Large intestine (tissue), 3 donors: Measurements from ENCODE around the gene RBBP8. TPM values are rescaled to one million over a fixed set of nuclear protein-coding genes. Genes with fewer than 3 reads are reported as not detected.

Experiments used
- DNase-seq, 2 donors: peaks; one replicate each; pipeline versions ENCODE4 v3.0.0 to v3.0.0-alpha.2; 2013
- H3K27ac ChIP-seq: one replicate; pipeline ENCODE4 v1.5.1; 2013; ENCODE audit warnings: low read length
- H3K27me3 ChIP-seq: 2 replicates; pipeline ENCODE4 v1.6.1; 2013; ENCODE audit warnings: low read length; ENCODE audit not compliant: control insufficient read depth, insufficient read depth
- H3K36me3 ChIP-seq: 2 replicates; pipeline ENCODE4 v1.6.1; 2013; ENCODE audit warnings: low read length; ENCODE audit not compliant: control insufficient read depth, insufficient read depth
- H3K4me1 ChIP-seq: one replicate; pipeline ENCODE4 v1.6.1; 2013; ENCODE audit warnings: low read length; ENCODE audit not compliant: control insufficient read depth, insufficient read depth
- H3K4me3 ChIP-seq: one replicate; pipeline ENCODE4 v1.5.1; 2013; ENCODE audit warnings: low read length
- H3K9me3 ChIP-seq: one replicate; pipeline ENCODE4 v1.6.1; 2013; ENCODE audit warnings: mild to moderate bottlenecking, low read depth, low read length, moderate library complexity; ENCODE audit not compliant: control insufficient read depth
- WGBS: methylation state at CpG from one replicate; pipeline ENCODE4 v1.1.5; 2013; ENCODE audit warnings: low lambda C conversion rate; ENCODE audit not compliant: insufficient coverage; 5-methylcytosine and 5-hydroxymethylcytosine counted together
- polyA plus RNA-seq: library from polyadenylated mRNA; unstranded; fragments of 120-200 nt; gene quantifications from one replicate; pipeline ENCODE4 v1.2.1, GENCODE V29; 2013

The RBBP8 gene
- polyA plus RNA-seq, 1 donor, result 16.2 TPM

DNA sequence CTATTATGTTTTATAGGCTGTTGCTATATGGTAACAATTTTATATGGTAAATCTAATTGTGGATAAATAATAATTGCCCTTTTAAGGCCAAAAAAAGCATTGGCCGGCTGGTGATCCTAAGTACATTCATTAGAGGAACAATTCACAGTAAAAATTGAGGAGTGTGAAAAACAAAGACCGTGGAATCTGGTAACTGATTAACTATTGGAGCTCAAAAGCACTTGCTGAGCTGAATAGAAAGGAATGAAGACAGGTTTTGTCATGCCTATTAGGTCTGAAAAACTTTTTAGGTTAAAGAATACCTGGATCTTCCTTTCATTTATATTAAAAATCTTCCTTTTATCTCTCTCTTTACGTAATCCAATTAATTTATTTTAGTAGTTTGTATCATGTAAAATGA, 18.5 kb upstream of the RBBP8 start:
- Histone ChIP-seq H3K36me3 (no peaks in the 10 kb centered on the region), H3K4me3 (no peak overlapping the region), H3K27me3 (no peaks in the 10 kb centered on the region), H3K9me3 (no peaks in the 10 kb centered on the region), H3K27ac (no peak overlapping the region), H3K4me1 (no peaks in the 10 kb centered on the region)
- 23% methylated on average over 2 of the region's 3 CpGs for WGBS
- peak in 1 of 2 donors; percentile 5 for DNase-seq

DNA sequence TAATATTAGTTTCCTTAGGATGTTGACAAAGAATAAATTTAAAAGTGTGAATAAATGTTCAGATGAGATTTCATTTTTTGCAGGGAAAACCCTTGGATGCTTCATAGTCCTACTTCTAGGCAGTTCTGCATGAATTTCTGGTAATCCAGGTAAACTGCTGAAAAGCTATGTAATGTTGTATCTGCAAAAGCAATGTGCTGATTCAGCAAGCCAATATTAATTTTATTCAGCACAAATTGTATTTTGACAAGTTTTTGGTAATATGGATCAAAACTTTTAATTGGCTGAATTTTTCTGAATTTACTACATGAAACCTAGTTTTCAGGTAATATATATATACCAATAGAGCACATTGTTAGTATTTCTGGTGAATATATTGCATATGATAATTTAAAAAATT, 17.8 kb upstream of the RBBP8 start:
- no peak overlapping the region for H3K4me3 ChIP-seq
- H3K9me3 ChIP-seq, result no peaks in the 10 kb centered on the region
- no peaks in the 10 kb centered on the region for H3K36me3 ChIP-seq
- no peaks in the 10 kb centered on the region for H3K27me3 ChIP-seq
- DNase-seq, result no peak
- no peak overlapping the region for H3K27ac ChIP-seq
- H3K4me1 ChIP-seq, result no peaks in the 10 kb centered on the region

DNA sequence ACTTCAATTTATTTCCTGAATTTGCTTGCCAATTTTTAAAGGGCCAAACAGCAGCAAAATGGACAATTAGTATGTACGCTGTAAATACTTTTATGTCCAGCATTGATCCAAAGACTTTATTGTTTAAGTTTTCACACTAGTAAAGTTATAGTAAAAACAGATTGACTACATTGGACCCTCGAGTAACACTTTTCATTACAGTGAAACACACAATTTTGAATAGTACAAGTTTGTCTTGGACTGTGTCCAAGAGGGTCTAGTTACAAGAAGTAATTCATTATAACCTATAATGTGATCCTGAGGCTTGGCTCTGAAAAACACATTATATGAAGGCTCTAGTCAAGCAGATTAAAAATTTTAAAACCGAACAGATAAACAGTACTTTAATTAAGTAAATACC, 11.4 kb upstream of the RBBP8 start:
- Histone ChIP-seq H3K4me3 (no peak overlapping the region), H3K9me3 (no peaks in the 10 kb centered on the region), H3K27ac (no peak overlapping the region), H3K36me3 (no peaks in the 10 kb centered on the region), H3K27me3 (no peaks in the 10 kb centered on the region), H3K4me1 (no peaks in the 10 kb centered on the region)
- WGBS, result 40% methylated on average over 2 of the region's 3 CpGs
- no peak for DNase-seq

DNA sequence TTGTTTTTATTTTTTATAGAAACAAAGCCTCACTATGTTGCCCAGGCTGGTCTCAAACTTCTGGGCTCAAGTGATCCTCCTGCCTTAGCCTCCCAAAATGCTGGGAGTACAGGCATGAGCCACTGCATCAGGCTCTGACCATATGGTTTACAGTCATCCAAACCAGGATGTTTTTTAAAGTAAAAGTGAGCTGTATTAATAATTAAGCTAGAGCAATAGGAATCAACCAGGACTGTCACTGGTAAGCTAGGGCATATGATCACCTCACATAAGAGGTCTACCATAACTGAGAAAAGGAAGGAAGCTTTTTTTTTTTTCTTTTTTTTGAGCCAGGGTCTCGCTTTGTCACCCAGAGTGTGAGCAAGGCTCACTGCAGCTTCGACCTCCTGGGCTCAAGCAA, 8.5 kb upstream of the RBBP8 start:
- Histone ChIP-seq H3K4me3 (no peak overlapping the region), H3K4me1 (no peaks in the 10 kb centered on the region), H3K9me3 (no peaks in the 10 kb centered on the region), H3K27ac (no peak overlapping the region), H3K36me3 (no peaks in the 10 kb centered on the region), H3K27me3 (no peaks in the 10 kb centered on the region)
- no CpG with 5 or more reads among the region's 2 CpGs for whole genome bisulfite sequencing
- DNase-seq, result no peak

DNA sequence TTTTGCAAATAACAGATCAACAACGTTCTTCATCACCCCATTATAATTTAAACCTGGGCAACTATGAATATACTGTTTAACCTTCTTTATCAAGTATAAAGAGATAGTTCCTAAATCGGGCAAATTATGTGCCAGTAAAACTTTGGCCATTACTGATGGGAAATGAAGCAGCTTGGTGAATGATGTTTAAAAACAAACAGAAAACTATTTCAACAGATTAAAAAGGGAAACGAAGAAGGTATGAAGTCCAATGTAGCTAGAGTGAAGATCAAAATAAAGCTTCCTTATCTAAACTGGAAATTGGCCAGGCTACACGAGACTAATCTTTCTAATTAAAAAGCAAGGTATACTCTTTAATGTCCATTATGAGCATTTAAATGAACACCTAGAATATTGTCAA, 6.7 kb upstream of the RBBP8 start:
- Histone ChIP-seq H3K9me3 (no peaks in the 10 kb centered on the region), H3K4me3 (no peak overlapping the region), H3K27me3 (no peaks in the 10 kb centered on the region), H3K27ac (no peak overlapping the region), H3K36me3 (no peaks in the 10 kb centered on the region), H3K4me1 (no peaks in the 10 kb centered on the region)
- 63% methylated on average over 3 of the region's 4 CpGs for WGBS
- DNase-seq, result no peak

DNA sequence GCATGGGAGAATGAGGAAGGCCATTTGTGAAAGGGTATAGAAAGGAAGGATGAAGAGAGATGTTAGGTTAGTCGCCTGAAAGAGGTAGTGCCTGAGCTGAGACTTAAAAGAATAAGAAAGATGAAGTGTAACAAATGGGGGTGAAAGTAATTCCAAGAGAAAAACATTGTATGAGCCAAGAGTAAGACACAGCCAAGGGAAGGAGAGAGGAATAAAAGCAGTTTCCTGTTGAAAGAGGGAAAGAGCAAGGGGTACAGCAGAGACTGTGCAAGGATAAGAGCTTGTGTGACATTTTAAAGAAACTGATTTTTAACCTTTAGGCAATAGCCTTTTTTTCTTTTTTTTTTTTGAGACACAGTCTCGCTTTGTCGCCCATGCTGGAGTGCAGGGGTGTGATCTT, 4.8 kb upstream of the RBBP8 start:
- Histone ChIP-seq H3K4me1 (no peaks in the 10 kb centered on the region), H3K27ac (no peak overlapping the region), H3K27me3 (no peaks in the 10 kb centered on the region), H3K4me3 (no peak overlapping the region), H3K36me3 (no peaks in the 10 kb centered on the region), H3K9me3 (no peaks in the 10 kb centered on the region)
- DNase-seq, result no peak
- WGBS, result 100% methylated on average over 1 of the region's 3 CpGs

DNA sequence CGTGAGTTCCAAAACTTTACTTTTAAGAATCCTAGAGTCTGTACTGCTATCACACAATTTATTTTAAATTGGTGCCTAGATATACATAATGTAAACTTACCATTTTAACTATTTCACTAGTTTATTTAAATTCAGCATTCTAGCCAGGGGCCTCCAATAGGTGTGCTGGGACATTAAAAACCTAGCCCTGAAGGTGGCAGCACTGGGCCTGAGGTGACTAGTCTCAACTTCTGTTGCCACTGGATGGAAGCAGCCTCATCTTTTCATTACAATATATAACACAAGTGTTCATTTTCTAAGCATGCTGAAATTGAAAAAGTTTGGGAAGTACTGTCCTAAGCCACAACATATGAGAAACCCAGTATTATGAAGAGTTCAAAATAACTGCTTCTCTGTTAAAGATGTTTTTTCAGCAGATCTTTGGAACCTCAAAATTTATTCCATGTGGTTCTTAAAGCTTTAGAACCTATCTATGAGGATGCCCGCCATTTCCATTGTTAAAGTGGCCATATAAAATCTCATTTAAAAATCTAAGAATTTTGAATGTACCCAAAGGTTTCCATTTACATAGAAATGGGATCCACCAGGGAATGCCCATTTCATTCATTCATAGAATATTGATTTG, 2.9 kb upstream of the RBBP8 start:
- no peak overlapping the region for H3K27ac ChIP-seq

DNA sequence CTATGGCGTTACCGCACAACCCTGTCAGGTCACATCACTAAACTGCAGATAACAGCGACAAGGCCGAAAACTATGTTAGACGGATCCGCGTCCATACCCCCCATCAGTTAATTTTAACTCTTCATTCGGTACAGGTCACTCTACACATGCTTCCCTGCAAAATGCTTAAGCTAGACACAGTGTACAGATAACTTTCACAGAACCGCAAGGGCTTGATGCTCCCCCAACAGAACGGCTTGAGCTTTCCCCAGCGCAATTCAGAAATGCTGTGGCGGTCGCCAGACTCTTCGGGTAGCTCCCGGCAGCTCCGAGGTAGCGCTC, 283 bp upstream of the RBBP8 start:
- DNase-seq, result no peak
- no CpG with 5 or more reads among the region's 17 CpGs for WGBS
- Histone ChIP-seq H3K27ac (peak overlapping the region; percentile 99), H3K4me3 (peak overlapping the region; percentile 98), H3K4me1 (no peaks in the 10 kb centered on the region), H3K27me3 (no peaks in the 10 kb centered on the region), H3K9me3 (no peaks in the 10 kb centered on the region), H3K36me3 (peaks cover 2% of the 10 kb centered on the region)

More for the DNA sequence above, 2.9 kb upstream of the RBBP8 start:
- 83% methylated on average over 1 of the region's 2 CpGs for WGBS
- Histone ChIP-seq H3K27me3 (no peaks in the 10 kb centered on the region), H3K36me3 (no peaks in the 10 kb centered on the region), H3K4me1 (no peaks in the 10 kb centered on the region), H3K4me3 (no peak overlapping the region), H3K9me3 (no peaks in the 10 kb centered on the region)
- DNase-seq, result peak; percentile 60 to 65

DNA sequence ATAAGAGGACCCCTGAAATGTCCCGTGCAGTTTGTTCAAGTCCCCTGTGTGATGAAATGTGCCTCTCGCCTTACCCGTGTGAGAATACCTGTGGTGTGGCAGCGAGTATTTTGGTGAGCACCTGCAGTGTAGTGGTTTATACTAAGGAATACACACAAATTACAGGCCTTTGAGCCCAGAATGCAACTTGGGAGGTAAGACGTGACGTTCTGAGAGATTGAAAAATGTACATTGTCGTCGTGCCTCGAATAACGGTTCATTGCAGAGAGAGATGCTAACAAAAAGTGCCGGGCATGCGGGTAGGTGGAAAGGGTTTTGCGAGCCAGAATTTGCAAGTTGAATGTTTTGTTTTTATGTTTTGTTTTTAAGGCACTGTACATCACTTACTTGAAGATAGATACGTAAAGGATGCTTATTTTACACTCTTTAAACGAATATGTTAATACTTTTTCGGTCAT, 867 bp downstream of the RBBP8 start:
- Histone ChIP-seq H3K27ac (peak overlapping the region; percentile 99), H3K27me3 (no peaks in the 10 kb centered on the region), H3K4me3 (peak overlapping the region; percentile 98), H3K36me3 (peaks cover 6% of the 10 kb centered on the region), H3K9me3 (no peaks in the 10 kb centered on the region), H3K4me1 (no peaks in the 10 kb centered on the region)
- 63% methylated on average over 4 of the region's 16 CpGs for WGBS
- no peak for DNase-seq

DNA sequence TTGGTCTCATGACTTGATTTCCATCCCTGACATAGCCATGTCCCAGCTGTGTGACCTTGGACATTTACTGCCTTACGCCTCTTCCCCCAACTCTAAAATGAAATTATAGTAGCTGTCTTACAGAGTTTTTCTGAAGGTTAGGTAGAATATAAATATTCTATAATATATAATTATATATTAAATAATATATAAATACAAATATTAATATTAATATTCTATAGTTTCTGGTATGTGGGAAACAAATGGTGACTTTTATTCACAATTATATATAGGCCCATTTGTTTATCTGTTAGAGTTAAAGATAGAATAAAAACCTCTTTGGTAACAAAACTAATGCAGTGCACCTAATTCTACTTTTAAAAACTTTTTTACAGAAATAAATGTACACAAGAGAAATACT, 1.7 kb downstream of the RBBP8 start:
- Histone ChIP-seq H3K27me3 (no peaks in the 10 kb centered on the region), H3K4me1 (no peaks in the 10 kb centered on the region), H3K36me3 (peaks cover 6% of the 10 kb centered on the region), H3K9me3 (no peaks in the 10 kb centered on the region), H3K4me3 (no peak overlapping the region), H3K27ac (no peak overlapping the region)
- DNase-seq, result no peak
- WGBS, result 100% methylated on average over 1 of the region's 1 CpG

DNA sequence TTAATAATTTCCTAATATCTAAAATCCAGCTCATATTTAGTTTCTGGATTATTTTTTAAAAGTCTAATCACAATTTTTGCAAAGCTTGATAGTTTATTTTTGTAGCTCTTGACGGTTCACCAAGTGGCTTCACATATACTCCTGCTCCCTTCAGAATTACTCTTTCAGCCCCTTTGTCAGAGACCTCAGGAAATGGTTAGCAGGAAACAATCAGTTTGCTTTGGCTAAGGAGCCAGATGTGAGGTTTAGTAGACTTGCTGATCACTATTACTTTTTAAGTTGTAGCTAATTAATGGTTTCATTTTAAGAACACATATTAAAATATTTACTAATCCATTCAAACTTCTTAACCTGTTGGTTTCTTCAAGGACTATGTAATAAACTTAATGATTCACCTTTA, 2.3 kb downstream of the RBBP8 start:
- H3K27me3 ChIP-seq, result no peaks in the 10 kb centered on the region
- 56% methylated on average over 1 of the region's 1 CpG for WGBS
- H3K4me3 ChIP-seq, result no peak overlapping the region
- H3K36me3 ChIP-seq, result peaks cover 6% of the 10 kb centered on the region
- no peak for DNase-seq
- H3K27ac ChIP-seq, result no peak overlapping the region
- H3K4me1 ChIP-seq, result no peaks in the 10 kb centered on the region
- H3K9me3 ChIP-seq, result no peaks in the 10 kb centered on the region
